ENCODE results near the gene WFDC8.
"Not testable (repeated sequence)": the region's sequence is repeated elsewhere in the genome, so short reads cannot be mapped to it uniquely, and the experiment has no call there.

Gene WFDC8

DNA sequence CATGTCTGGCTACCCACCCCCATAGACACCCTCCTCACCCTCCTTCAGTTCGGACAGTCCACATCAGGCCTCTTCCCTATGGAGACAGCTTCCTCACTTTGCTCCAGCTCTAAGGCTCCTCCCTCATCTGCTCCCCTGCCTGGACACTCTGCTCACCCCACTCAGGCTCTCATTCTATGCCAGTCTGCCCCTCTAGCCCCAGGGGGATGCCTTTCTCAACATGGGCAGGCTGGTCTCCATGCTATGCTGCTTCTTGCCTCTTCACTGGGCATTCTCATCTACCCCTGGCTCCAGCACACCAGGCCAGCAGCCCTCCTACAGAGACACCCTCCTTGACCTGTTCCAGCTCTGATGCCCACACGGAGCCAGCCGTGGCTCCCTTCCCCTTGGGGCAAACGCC is at the start of gene WFDC8:
TSS of gene WFDC8 (minus strand) at position 101 of the 400 bp plus-strand sequence. CDS start at position 64, 37 bp downstream.
- DNase-seq (ENCODE audit: low read depth) = no peak

DNA sequence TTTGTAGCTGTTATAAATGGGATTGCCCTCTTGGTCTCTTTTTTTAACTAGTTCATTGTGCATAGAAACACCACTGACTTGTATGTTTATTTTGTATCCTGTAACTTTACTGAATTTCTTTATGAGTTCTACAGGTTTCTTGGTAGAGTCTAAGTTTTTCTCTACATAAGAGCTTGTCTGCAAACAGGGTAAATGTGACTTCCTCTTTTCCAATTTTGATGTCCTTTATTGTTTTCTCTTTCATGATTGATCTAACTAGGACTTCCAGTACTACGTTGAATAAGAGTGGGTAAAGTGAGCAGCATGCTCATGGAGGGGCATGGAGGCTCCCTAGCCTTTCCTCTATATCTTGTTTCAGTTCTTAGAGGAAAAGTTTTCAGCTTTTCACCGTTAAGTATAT is 47.5 kb upstream of the WFDC8 start:
- no peak for DNase-seq (ENCODE audit: low read depth)

DNA sequence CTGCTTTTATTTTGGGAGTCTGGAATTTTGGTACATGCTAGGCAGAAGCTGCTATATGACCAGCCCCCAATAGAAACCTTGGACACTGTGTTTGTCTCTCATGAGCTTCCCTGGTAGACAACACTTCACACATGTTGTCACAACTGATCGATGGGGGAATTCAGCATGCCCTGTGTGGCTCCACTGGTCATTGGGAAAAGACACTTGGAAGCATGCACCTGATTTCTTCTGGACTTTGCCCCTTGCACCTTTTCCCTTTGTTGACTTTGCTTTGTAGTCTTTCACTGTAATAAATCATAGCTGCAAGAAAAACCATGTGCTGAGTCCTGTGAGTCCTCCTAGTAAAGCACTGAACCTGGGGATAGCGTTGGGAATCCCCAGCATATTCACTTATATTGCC is 42.5 kb upstream of the WFDC8 start:
- DNase-seq (ENCODE audit: low read depth) = no peak

DNA sequence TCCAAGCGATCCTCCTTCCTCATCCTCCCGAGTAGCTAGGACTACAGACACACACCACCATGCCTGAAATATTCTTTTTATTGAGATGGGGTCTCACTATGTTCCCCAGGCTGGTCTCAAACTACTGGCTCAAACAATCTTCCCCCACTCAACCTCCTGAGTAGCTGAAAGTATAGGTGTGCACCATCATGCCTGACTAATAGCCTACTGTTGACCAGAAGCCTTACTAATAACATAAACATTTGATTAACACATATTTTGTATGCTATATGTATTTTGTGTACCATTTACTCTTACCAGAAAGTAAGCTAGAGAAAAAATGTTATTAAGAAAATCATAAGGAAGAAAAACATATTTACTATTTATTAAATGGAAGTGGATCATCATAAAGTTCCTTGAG is 38.5 kb upstream of the WFDC8 start:
- no peak for DNase-seq (ENCODE audit: low read depth)

DNA sequence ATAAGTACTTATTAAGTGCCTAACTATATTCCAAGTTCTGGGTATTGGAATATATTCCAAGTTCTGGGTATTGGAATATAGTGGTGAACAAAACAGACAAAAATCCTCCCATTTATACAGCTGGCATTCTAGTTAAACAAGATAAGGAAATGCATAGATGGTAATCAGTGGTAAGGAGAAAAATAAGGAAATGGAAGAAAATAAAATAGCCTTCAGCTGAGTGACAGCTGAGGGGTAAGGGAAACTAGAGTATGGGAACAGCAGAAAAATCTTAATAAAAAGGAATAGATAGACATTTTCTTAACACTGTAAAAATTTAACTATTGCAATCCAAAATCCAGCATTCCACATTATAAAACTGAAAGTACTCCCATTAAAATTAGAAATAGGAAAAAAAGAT is 33.2 kb upstream of the WFDC8 start:
- DNase-seq (ENCODE audit: low read depth) = no peak

DNA sequence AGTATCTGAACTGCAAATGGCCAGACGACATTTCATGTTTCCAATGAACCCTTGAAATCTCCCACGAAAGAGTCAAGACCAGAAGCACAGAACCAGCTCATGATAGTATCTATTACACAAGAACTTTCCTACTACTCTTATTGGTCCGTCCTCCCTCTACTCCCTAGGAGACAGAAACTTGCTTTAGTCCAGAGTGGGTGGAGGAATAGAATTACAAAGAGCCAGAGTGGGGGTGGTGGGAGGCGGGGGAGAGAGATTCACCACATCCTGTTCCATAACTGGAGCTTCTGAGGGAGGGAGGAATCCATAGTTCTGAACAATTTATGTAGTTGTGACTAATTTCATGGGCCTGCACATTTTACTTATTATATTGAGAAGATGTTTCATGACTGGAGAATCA is 32.0 kb upstream of the WFDC8 start:
- DNase-seq (ENCODE audit: low read depth) = no peak

DNA sequence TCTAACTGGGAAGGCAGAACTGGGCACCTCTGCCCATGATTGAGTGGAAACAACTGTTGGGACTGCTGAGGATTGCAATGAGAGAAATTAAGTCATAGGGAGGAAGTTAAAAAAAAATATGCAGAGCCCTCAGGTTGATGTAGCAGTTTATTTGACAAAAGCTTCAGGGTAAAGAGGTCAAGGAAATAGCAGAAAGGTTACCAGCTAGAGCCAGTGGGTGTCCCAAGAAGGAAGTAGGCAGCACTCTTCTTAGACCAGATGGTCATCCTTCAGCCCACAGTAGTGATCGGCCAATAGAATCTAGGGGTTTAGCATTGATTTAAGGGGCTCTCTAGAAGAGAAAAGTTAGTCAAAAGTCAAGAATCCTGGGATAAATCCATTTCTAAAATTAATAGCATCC is 28.7 kb upstream of the WFDC8 start:
- no peak for DNase-seq (ENCODE audit: low read depth)

DNA sequence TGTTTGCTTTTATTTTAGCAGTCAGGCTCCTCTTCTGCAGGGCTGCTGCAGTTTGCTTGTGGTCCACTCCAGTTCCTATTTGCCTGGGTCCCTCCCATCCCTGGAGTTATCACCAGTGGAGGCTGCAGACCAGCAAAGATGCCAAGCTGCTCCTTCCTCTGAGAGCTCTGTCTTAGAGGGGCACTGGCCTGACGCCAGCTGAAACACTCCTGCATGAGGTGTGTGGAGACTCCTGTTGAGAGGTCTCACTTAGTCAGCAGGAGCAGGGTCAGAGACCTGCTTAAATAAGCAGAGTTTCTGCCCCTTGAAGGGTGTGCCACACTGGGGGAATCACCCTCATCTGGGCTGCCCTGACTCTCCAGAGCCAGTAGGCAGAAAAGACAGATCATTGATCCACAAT is 16.2 kb upstream of the WFDC8 start:
- DNase-seq (ENCODE audit: low read depth) = no peak

DNA sequence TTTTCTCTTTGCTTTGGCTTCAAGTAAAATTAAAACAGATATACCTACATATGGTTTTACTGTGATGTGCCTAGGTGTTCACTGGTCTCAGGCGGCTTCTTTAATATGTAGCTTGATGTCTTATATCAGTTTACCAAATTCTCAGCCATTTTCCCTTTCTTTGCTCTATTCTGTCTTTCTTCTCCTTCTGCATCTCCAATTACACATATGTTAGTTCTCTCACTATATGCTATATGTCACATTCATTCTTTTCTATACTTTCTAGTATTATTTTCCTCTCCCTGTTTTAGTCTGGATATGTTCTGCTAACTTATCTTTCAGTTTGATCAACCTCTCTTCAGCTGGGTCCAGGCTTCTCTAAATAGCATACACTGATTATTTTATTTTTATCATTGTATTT is 14.4 kb upstream of the WFDC8 start:
- no peak for DNase-seq (ENCODE audit: low read depth)

DNA sequence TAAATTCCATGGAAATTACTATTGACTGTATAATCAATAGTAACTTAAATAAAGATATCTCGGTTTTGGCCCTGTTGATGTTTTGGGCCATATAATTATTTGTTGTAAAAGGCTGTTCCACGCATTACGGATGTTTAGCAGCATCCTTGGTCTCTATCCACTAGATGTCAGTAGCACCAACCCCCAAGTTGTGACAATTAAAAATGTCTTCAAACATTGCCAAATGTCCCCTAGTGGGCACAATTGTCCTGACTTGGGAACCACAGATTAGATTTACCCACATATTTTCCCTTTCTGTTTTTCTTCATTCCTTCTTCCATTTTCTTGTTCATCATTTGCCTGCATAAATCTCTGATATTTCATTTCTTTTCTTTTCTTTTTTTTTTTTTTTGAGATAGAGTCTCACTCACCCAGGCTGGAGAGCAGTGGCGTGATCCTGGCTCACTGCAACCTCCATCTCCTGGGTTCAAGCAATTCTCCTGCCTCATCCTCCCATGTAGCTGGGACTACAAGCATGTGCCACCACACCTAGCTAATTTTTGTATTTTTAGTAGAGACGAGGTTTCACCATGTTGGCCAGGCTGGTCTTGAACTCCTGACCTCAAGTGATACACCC is 13.6 kb upstream of the WFDC8 start:
- DNase-seq (ENCODE audit: low read depth) = no peak

DNA sequence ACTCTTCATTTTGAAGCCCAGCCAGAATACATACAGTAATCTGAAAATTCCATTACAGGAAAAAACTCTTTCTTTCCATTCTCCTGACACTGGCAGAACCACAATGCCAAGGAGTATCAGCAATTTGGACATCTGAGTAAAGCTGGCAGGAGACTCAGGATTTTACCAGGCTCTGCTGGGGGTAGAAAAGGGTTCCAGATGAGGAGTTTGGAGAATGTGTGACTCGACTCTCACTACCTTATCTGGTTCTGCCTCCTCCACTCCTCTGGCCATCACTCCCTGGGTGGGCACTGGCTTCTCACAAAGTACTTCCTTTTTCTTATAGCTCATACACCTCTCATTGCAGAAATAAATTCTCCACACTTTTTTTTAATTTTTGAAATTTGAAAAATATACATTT is 10.6 kb upstream of the WFDC8 start:
- no peak for DNase-seq (ENCODE audit: low read depth)

DNA sequence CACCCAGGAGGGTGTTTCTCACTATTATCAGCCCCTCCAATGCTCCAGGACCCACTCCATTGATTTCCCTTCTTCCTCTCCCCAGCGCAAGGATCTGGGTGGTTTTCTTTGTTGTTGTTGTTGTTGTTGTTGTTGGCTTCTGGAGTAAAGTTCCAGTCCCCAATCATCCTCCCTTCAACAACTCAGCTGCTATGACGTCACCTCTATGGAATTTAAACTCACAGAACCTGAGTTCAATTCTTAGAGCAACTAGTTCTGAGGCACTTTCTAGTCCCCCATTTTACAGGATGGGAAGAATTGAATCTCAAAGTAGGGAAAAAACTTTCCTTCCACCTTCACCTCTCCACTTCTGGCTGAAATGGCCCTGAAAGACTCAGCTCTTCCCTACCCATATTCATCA is 9.7 kb upstream of the WFDC8 start:
- DNase-seq (ENCODE audit: low read depth) = no peak

DNA sequence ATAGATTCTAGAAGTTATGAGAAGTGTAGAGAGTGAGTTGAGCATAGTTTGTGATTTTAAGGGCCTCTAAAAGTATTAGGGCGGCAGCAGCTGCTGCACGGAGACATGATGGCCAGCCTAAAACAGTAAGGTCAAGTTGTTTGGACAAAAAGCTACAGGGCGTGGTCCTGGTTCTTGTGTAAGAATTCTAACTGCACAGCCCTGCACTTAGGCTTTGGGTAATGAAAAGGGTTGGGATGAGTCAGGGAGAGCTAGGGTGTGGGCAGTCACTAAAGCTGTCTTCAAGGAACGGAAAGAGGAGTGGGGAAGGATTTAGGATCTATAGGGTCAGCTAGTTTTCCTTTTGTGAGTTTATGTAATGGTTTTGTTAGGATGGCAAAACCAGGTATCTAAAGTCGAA is 6.9 kb upstream of the WFDC8 start:
- DNase-seq (ENCODE audit: low read depth) = not testable (repeated sequence)

DNA sequence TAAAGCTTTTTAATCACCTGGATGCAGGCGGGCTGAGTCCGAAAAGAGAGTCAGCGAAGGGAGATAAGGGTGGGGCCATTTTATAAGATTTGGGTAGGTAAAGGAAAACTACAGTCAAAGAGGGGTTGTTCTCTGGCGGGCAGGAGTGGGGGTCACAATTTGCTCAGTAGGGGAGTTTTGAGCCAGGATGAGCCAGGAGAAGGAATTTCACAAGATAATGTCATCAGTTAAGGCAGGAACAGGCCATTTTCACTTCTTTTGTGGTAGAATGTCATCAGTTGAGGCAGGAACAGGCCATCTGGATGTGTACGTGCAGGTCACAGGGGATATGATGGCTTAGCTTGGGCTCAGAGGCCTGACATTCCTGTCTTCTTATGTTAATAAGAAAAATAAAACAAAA is 5.2 kb upstream of the WFDC8 start:
- DNase-seq (ENCODE audit: low read depth) = not testable (repeated sequence)

DNA sequence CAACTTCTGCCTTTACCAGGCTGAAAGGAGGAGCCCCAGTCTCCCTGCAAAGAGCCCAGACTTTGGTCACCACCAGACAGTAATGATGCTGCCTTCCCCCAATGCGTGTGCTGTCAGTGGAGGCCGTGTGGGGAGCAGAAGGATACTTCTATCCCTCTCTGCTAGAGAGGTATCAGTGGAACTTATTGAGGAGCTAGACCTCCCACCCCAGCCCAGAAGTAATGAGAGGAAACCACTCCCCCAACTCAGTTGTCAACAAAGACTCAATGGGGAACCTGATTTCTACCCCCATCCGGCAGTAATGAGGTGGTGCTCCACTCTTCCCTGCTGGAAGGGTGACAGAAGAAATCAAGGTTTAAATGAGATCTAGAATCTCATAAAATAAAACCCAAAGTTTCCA is 4.4 kb upstream of the WFDC8 start:
- no peak for DNase-seq (ENCODE audit: low read depth)

DNA sequence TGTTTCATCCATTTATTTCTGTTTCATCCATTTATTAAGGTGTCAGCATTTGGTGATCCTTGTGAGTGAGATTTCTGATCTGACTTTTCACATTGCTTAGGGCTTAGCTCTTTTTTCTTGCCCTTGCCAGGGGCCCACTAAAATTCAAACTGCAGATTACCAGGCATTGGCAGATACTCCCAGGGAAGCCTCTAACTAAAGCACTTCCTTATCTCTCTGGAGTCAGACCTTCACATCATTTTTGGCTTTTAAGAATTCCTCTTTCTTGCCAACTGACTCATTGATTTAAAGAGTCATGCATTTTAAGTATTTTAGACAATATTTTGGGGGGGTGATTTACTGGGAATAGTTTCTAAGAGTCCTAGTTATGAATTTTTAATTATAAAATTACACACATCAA is 2.6 kb upstream of the WFDC8 start:
- no peak for DNase-seq (ENCODE audit: low read depth)

DNA sequence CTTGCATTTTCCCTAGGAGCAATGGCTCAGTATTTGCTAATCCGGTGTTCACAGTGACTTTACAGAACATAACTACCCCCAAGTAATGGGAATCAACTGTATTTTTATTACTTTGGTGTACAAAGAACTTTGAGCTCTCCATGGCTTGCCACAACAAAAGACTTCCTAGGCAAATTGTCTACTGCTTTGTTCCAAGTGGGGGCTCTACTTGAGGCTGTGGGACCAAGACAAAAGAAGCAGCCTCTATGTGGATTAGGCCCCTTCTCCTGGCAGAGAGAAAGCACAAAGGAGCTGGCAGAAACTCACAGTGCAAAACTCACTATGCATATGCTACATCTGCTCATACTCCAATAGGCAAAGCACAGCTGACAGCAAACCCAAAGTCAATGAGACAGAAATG is 853 bp downstream of the WFDC8 start:
- no peak for DNase-seq (ENCODE audit: low read depth)

DNA sequence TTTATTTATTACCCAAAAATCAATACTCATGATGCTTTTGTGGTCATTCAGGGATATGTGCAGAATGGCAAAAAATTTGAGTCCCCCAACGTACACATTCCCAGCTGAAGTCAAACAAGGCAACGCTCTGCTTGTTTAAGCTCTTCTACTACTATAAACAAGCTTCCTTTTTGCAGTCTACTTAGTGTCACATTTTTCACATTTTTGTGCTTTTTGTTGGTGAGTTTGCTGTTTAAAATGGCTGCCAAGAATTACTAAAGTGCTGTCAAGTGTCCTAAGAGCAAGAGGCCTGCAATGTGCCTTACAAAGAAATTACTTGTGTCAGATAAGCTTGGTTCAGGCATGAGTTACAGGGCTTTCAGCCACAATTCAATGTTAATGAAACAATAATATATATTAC is 2.1 kb downstream of the WFDC8 start:
- DNase-seq (ENCODE audit: low read depth) = no peak

DNA sequence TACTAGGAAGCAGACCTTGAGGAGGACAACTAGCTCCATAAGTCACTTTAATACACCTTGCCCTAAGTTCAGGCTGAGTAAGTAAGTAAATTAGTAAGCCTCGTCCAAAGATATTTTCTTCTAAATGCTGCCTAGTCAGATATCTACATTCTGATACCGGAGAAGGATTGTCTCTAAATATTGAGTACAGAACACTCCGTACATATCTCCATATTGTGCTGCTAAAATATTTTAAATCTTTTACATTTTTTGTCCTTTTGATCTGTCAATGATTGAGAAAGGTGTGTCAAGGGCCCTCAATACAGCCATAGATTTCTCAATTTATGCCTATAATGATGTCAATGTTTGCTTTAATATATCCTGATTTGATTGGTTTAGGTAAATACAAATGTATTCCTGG is 3.2 kb downstream of the WFDC8 start:
- DNase-seq (ENCODE audit: low read depth) = no peak

DNA sequence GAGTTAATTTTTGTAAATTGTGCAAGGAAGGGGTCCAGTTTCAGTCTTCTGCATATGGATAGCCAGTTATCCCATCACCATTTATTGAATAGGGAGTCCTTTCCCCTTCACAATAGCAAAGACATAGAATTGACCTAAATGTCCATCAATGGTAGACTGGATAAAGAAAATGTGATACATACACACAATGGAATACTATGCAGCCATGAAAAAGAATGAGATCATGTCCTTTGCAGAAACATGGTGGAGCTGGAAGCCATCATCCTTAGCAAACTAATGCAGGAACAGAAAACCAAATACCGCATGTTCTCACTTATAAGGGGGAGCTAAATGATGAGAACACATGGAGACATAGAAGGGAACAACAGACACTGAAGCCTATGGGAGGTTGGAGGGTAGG is 9.4 kb downstream of the WFDC8 start:
- DNase-seq (ENCODE audit: low read depth) = not testable (repeated sequence)

DNA sequence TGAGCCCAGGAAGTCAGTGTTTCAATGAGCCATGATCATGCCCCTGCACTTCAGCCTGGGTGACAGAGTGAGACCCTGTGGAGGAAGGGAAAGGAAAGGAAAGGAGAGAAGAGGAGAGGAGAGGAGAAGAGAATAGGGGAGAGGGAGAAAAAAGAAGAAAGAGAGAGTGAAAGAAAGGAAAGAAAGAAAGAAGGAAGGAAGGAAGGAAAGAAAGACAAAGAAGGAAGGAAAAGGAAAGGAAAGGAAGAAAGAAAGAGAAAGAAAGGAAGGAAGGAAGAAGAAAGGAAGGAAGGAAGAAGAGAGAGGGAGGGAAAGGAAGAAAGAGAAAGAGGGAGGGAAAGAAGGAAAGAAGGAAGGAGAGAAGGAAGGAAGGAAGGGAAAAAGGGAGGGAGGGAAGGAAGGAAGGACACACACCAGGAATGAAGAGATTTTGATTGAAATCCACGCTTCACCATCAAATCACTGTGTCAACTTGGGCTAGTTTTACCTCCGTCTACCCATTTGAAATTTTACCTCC is 14.3 kb downstream of the WFDC8 start:
- no peak for DNase-seq (ENCODE audit: low read depth)

DNA sequence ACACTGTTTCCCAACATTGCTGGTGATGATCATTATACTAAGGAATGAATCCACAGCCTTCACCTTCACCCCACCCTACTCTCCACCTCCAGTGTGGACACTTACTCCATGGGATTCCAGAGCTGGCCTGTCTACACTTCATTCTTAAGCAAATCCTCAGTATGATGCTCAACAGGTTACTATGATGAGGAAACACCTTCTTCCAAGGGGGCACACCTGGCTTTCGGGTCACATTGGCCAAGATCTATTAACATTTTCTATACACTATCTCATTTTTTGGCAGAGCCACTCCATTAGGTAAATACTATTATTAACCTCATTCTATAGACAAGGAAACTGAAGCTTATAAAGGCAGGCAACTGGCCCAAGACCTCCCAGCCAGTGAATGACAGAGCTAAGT is 23.9 kb downstream of the WFDC8 start:
- DNase-seq (ENCODE audit: low read depth) = no peak

DNA sequence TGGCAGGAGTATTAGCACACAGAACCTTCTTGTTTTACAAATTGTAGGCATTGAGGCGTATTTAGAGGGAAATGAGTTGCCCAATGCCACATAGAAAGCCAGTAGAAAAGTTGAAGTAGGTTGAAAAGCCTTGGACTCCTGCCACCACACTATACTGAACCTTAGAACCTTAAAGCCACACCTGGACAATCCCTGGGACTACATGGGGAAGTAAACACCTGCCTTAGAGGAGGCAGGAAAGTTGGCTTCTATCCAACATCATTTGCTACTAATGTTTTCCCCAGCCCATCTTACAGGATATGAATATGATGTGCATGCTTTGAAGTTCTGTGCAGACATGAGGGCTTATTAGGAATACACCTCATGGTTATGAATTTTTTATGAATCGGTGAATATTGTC is 26.6 kb downstream of the WFDC8 start:
- DNase-seq (ENCODE audit: low read depth) = no peak

DNA sequence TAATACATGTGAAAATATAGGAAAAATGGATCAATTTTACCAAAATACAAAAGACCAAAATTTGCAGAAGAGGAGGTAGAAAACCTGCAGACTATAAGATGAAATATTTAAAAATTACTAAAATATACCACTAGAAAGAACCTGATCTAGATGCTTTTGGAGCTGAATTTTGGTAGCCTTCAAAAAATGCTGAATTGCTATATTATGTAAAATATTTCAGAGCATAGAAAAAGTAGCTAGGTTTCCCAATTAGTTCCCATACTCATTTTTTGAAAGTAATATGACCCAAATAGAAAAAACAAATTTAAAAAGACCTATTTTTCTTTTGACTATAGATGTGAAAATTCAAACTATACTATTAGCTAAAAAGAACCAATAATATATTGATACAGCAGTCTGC is 28.3 kb downstream of the WFDC8 start:
- no peak for DNase-seq (ENCODE audit: low read depth)

DNA sequence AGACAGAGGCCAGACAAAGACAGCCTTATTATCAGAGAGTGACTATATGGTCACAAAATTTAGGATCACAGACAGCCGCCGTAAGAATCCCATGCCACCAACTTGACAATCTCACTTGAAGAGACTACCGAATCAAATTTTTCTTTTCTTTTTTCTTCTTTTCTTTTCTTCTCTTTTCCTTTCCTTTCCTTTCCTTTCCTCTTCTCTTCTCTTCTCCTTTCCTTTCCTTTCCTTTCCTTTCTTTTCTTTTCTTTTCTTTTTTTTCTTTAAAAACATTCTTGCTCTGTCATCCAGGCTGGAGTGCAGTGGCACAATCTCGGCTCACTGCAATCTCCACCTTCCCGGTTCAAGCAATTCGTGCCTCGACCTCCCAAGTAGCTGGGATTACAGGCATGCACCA is 30.7 kb downstream of the WFDC8 start:
- DNase-seq (ENCODE audit: low read depth) = no peak

Measured in stimulated activated CD8-positive, alpha-beta memory T cell treated with anti-CD3 and anti-CD28 coated beads, Interleukin-15, amount 100 ng/mL, for 1 hour (primary cell).